G401.6 (cell line): ENCODE results near the gene DSC3.
"Not testable (repeated sequence)": the region's sequence is repeated elsewhere in the genome, so short reads cannot be mapped to it uniquely, and the experiment has no call there.

Experiments used
- FAIRE-seq: peaks from 2 replicates; lab custom pipeline; 2012; peaks lifted over from hg19 to GRCh38; lab: Jason Lieb, UNC

Gene DSC3

DNA sequence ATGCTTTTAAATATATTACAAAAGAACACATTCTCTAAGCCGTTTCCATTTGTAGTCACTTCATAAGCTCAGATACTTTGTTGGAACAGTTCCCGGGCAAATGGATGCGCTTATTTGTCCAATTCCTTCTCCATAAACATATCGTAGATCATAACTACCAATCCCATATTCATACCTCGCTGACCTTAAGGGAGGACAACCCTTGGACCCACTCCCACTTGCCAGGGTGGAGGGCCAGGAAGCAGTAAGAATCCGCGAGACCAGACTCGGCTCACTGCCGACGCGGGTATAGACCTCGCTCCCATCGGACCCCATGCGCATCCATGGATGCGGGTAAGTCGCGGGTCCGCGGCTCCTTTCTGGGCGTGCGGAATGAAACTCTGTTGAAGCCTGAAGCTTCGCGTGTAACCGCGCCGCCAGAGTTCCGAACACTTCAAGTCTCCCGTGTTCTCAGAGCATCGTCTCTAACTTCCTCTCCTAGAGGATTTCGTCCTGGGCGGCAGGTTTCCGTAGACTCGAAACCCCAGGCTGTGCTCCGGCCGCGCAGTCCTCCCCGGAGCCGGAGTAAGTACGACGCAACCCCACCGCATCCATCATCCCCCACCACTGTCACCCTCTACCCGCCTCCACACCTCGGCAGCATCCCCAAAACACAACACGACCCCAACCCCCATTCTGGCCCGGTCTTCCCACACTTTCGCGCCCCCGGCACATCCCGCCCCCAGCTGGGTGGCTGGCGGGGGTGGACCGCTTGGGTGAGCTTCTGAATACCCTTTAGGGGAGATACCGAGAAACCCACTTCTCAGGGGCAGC lies 1.1 kb downstream of the DSC3 start:
- no peak for FAIRE-seq

DNA sequence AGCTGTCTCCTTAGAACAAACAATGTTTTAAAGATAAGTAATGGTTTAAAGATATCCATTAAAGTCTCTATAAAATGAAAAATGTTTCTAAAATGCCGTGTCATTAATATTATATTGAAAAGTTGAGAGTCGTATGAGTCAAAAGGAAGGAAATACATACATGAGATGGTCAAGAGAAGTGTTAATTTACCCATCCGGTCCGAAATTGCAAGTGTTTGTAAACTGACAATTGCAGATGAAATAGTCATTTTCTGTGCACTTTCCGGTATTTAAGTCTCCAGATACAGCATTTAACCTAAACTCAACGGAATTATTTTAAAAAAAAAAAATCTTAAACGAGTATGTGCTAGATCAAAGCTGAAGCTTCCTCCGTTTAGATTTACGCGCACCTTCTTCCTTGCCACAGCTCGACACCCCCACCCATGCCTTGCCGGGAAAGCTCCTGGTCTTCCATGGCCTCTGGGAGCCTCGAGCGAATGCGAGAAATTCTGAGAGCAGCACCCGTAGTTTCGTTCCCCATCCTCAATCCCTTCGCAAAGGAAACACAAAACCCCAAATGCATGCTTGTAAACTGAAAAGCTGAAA lies 1.8 kb downstream of the DSC3 start:
- no peak for FAIRE-seq

DNA sequence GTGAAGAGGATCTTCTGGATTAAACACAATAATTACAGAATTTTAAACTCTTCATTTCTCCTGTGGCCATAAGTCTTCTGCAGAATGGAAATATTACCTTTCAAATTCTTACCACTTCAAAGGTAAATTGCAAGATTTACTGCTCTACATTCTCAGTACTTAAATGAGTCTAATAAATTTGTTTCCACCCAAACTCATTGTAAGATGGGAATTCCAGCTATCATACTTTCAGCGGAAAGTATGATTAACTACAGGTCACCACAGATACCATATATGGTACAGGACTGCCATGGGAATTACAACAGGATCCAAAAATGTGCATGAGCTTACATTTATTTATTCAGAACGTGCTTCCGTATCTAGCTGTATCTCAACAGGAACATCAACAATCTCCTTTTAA lies 3.1 kb downstream of the DSC3 start:
- FAIRE-seq: no peak

DNA sequence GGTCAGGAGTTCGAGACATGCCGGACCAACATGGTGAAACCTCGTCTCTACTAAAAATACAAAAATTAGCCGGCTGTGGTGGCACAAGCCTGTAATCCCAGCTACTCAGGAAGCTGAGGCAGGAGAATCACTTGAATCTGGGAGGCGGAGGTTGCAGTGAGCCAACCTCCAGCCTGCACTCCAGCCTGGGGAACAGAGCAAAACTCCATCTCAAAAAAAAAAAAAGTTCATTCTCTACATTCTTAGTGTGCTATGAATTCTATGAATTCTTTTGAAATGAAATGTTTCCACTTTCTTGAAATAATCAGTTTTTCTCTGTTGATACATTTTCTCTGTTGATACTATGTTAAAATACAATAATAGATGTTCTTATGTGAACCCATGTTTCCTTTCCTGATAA lies 4.9 kb downstream of the DSC3 start:
- not testable (repeated sequence) for FAIRE-seq

DNA sequence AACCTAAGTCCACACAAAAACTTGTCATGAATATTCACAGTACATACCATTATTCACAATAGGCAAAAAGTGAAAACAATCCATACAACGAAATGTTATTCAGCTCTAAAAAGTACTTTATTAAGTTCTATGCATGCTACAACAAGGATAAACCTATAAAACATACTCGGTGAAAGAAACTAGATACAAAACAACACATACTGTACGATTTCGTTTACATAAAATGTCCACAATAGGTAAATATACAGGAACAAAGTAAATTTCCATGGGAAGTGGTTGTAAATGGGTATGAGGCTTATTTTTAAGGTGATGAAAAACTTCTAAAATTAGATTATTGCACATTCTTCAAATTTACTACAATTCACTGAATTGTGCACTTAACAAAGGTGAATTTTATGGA lies 8.0 kb downstream of the DSC3 start:
- FAIRE-seq: no peak

DNA sequence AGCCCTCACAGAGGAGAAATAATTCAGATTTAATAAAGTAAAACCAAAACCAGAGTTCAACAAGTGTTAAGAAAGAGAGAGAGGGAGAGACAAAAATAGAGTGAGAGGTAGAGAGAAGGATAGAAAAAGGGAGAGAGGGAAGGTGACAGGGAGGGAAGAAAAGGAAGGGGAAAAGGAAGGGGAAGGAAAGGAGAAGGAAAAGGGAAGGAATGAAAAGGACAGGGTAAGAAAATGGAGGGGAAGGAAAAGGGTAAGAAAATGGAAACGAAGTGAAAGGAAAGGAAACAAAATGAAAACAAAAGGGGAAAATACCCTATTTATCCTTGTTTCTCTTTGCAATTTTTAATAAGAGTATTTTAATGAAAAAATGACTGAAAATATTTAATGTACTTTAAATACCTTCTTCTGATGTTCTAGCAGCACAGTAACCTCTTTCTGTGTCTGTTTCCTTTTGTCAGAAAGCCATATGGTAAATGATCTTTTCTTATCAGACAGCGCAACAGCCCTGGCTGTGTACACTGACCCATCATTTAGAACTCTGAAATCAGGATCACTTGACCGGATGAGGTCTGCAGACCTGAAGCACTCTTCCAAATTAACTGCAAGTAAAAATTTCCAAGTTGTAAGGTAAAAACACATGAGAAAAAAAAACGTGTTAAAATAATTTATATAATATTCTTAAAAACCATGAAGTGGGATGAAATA lies 11.8 kb downstream of the DSC3 start:
- FAIRE-seq: no peak

DNA sequence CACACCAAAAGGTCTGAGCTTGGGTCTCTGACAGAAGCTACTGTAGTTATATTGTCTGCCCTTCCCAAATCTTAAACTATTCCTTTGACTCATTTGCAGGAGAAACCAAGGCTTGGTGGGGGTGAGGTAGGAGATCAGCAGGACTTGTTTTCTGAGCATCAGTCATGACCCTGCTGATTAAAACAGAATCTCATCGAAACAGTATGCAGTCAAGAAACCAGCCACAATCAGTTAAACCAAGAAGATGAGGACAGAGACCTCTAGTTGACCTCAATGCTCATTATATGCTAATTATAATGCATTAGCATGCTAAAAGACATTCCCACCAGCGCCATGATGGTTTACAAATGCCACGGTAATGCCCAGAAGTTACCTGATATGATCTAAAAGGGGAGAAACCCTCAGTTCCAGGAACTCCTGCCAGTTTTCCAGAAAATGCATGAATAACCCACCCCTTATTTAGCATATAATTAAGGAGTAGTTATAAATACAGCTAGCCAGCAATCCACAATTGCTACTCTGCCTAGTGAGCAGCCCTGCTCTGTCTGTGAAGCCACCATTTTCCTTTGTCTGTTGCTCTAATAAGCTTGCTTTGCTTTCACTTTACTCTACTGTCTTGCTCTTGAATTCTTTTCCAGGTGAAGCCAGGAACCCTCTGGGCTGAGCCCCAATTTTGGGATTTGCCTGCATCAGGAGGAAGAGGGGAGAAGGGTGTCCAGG lies 26.7 kb downstream of the DSC3 start:
- FAIRE-seq: no peak

DNA sequence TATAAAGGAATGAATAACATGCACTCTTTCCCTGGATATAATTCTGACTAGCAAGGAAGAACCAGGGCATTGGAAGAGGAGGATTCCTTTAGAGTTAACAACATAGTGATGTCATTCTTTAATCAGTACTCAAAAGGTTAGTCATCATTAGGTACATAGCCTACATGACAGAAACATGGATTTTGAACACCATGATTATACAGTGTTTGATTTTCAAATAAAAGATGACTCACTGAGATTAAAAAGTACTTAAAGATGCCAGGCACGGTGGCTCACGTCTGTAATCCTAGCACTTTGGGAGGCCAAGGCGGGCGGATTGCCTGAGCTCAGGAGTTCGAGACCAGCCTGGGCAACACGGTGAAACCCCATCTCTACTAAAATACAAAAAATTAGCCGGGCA lies 31.1 kb downstream of the DSC3 start:
- not testable (repeated sequence) for FAIRE-seq

DNA sequence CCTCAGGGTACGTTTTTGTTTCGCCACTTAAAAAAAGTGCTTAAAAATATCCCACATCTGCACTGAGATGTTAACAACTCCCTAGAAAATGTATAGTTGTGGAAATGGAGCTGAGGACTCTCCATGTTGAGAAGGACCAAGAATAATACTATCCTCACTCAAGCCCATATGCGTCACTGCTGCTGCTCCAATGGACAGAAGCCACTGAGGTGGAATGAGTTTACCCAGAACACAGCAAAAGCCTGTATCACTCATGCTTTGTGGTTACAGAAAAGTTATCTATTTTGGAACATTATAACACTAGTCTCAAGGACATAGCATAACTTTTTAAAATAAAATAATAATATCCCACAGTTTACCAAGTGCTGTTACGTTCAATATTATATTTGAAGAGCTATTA lies 31.9 kb downstream of the DSC3 start:
- FAIRE-seq: no peak

DNA sequence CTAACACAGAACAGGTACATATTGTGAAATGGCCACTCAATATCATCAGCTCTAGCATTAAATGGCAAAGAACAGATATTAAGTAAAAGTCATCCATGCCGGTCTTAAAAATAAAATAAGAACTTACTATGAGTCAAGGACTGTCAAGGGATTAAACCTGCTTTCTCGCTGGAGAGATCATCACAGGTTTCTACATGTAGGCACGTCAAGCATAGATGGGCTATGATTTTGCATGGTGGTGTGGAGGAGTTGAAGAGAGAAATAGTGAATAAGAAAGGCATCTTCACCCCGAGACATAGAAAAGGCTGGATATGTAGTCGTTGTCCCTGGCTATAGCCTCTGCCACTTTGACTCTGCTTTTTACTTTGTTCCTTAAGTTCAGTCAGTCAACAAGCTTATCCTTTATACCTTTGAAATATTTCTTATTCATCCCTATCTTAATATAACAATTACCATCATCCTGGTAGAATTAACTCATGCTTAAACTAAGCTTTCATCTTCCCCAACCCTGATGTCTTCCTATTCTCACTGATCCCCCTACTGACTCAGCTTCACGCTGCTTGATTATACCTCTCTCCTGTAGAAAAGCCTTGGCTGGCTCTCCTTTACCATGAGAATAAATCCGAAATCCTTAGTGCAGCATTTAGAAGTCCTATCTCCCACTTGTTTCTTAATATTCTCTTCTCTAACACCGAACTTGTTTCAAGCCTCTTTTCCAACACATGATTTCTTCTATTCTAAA lies 42.5 kb downstream of the DSC3 start:
- no peak for FAIRE-seq

DNA sequence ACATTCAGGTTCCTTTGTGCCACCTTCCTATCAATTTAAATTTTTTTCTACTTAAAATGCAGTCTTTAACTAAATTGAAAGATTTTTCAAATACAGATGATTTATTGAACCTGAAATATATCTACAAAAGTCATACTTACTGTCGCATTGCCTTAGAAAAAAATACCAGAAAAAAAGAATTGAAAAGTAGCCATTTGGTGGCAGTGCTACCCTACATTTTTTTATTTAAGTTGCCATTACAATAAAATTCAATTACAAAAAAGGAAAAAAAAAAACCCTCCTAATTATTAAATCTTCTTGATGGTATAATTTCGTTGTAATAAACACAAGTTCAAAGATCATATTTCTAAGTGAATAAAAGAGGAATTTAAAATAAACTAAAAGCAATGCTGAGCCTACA lies 43.4 kb downstream of the DSC3 start:
- no peak for FAIRE-seq

DNA sequence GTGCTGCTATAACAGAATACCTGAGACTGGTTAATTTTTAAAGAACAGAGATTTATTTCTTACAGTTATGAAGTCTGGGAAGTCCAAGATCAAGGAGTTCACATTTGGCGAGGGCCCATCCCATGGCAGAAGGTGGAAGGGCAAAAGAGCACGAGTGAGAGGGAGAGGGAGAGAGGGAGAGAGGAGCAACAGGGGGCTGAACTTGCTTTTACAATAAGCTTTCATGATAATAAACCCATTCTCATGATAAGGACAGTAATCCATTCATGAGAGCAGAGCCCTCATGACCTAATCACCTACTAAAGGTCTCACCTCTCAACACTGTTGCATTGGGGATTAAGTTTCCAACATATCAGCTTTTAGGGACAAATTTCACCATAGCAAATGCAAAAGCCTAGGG lies 45.3 kb downstream of the DSC3 start:
- FAIRE-seq: no peak

DNA sequence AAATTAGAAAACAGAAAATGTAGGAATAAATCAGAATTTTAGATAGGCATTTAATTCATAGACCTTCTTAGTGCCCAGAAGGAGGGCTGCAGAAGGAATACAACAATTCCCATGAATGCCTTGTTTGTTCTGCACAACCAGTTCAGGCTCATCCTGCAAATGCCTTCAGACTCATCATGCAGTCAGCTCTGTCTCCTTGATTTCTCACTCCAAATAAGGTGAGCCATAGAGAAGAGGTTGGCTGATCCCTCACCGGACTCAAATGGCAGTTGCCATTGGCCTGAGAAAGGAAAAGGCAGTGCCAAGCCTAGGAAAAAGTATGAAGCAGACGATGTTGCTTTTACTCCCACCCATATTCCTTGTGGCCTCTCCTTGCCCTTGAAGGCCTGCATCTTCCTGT lies 50.3 kb downstream of the DSC3 start:
- no peak for FAIRE-seq

DNA sequence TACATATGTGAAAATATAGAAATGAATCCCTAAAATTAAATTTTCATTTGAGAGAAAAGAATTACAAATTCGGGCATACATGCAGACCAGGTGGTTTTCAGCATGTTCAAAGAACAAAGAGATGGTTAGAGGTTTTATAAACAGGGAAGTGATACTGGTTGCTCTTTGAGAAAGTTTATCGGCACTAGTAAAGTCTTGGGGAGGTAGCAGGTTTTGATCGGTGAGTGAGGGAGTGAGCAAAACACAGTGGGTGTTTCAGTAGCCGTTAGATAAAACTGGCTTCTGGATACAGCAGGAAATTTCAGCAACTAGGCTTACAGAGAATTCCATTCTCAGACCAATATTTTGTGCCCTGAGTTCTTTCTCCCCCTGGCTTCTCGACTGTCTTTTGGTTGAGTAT lies 51.1 kb downstream of the DSC3 start:
- no peak for FAIRE-seq

DNA sequence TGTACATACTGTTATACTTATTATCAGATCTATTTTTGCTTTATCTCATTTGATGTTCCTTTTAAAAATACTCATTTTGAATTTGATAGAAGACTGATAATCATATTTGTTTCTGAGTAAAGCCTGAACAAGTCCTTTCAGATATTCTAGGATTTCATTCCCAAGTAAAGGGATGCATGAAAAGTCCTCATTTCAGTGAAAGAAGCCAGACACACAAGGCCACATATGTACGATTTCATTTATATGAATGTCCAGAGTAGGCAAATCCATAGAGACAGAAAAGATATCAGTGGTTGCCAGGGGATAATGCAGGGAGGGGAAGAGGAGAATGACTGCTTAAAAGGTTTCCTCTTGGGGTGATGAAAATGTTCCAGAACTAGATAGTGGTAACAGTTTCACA lies 53.4 kb downstream of the DSC3 start:
- FAIRE-seq: no peak

DNA sequence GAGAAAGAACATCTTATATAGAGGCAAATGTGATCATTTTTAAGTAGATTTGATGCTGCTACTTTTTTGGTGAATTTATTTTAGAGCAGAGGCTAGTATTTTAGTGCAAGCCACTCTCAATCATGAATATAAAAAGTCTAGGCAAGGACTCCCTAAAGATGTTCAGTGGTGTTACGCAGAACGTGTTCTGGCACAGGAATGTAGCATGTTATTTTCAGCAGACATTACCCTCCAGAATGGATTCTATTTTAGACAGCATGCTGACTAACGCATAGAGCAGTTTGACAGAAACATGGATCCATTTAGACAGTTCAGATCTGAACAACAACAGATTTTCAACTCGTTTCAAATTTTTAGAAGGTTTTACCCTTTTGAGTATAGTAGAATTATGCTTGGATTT lies 54.1 kb downstream of the DSC3 start:
- no peak for FAIRE-seq

DNA sequence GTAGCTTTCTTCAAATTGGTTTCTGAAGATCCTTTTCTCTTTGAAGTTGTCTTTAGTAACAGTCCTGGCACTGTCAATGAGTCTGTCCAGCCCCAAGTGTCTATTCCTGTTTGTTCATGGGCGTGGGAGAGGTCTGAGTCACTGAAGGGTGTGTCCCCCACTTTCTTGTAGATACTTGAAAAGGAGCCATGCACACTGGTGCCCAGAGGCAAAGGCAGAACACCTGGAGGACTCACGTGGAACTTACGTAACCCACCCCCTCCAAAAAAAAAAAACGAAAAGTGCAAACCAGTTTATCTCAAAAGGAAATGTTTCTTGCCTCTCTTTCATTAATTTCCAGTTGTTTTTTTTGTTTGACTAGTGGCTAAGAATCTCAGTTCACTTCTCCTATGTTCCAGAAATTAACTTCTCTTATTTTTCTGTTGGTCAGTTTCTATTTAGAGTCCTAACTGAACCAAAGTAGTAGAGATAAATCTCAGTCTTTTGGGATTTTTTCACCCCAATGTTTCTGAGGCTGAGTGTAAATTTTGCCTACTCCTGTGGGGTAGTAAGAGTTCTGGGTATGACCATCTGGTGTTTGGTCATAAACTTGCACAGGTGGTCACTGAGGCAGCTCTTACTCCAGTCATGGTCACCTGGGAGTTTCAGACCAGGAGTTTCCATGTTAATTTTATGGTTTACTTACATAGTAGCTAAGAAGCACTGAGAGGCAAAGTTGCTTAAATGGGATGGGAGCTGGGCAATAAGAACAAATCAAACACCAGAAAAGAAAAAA lies 54.9 kb downstream of the DSC3 start:
- FAIRE-seq: no peak

DNA sequence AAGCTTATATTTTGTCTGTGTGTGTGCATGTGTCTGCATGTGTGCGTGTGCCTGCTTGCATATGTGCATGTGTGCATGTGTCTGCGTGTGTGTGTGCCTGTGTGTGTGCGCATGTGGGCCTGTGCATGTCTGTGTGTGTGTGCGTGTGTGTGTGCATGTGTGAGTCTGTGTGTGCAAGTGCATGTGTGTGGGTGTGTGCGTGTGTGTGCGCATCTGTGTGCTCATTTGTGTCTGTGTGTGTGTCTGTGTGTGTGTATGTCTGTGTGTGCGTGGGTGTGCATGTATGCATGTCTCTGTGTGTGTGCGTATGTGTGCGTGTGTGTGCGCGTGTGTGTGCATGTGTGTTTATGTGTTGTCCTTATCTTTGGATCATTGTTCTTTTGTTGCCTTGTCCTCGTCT lies 56.8 kb downstream of the DSC3 start:
- FAIRE-seq: no peak

DNA sequence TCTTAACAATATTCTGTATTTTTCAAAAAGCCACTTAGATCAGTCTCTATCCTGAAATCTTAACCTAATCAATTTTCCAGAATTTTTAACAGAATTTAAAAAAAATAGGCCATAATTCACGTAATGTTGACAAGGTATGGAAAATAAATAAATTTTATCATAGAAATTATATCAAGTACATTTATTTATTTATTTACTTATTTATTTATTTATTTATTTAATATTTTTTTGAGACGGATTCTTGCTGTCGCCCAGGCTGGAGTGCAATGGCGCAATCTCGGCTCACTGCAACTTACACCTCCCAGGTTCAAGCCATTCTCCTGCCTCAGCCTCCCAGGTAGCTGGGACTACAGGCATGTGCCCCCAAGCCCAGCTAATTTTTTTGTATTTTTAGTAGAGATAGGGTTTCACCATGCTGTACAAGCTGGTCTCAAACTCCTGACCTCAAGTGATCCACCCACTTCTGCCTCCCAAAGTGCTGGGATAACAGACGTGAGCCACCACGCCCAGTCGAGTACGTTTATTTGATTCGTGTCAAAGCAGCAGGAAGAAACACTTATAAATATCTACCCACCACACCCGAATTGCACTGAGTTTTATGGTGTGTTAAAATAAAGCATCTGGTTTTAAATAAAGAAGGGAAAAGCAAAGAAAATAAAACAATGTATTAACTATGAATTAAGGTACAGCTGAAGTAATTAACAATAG lies 60.1 kb downstream of the DSC3 start:
- FAIRE-seq: no peak

DNA sequence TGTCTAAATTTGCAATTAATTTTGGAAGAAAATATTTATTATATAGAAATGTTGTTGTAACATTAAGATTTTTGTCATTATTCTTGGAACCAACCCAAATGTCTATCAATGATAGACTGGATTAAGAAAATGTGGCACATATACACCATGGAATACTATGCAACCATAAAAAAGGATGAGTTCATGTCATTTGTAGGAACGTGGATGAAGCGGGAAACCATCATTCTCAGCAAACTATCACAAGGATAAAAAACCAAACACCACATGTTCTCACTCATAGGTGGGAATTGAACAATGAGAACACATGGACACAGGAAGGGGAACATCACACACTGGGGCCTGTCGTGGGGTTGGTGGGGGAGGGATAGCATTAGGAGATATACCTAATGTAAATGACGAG lies 64.5 kb downstream of the DSC3 start:
- not testable (repeated sequence) for FAIRE-seq
